Panc1 (cell line): ENCODE measurements around the gene CDKN3. TPM values are rescaled to one million over a fixed set of nuclear protein-coding genes. Genes with fewer than 3 reads are reported as not detected.
A peak's percentile ranks its signal among the peaks of the same experiment; 100 is the strongest.
"Not testable (repeated sequence)": the region's sequence is repeated elsewhere in the genome, so short reads cannot be mapped to it uniquely, and the experiment has no call there.

ENCODE experiments used
- ATAC-seq: fragments of 200-7000 bp; cut with Tn5 transposase; 2 replicates; pipeline ENCODE4 v1.9.1; 2020; ENCODE audit warnings: mild to moderate bottlenecking, moderate library complexity
- BruUV-seq: library from RNA; stranded (reverse); fragments of 400-500 nt; replicated peaks from 2 replicates; lab custom pipeline; 2021; lab: Mats Ljungman, UMichigan
- CTCF ChIA-PET: fragments of 300-600 bp; sonication (Branson Sonifier 250); formaldehyde crosslinking; loops from one replicate; lab custom pipeline; 2022; ENCODE audit warnings: antibody characterized with exemption; lab: Charles Lee
- POLR2A ChIA-PET: fragments of 300-600 bp; sonication (Branson Sonifier 250); formaldehyde crosslinking; loops from one replicate; lab custom pipeline; 2022; ENCODE audit warnings: antibody characterized with exemption; lab: Charles Lee
- DNase-seq: peaks from one replicate; pipeline ENCODE4 v3.0.0-alpha.2; 2010; ENCODE audit warnings: low read depth, low spot score
- H3K27ac ChIP-seq: 2 replicates; pipeline ENCODE4 v1.5.1; 2011; ENCODE audit warnings: mild to moderate bottlenecking, low read length, inconsistent platforms
- H3K27me3 ChIP-seq: fragments of 200-500 bp; sonication (Bioruptor generic); 2 replicates; pipeline ENCODE4 v1.6.0; 2014; ENCODE audit warnings: low read length, inconsistent platforms; ENCODE audit not compliant: control insufficient read depth, insufficient read depth
- H3K36me3 ChIP-seq: fragments of 200-500 bp; sonication (Bioruptor generic); 2 replicates; pipeline ENCODE4 v1.5.1; 2014; ENCODE audit warnings: inconsistent platforms, mild to moderate bottlenecking, low read length, moderate library complexity; ENCODE audit not compliant: control insufficient read depth, insufficient read depth
- H3K4me1 ChIP-seq: 2 replicates; pipeline ENCODE4 v1.5.1; 2011; ENCODE audit warnings: inconsistent platforms, mild to moderate bottlenecking, low read length, moderate library complexity; ENCODE audit not compliant: control insufficient read depth, insufficient read depth
- H3K4me3 ChIP-seq, 2 experiments: 2 replicates each; pipeline ENCODE4 v1.5.1; 2011 to 2012; ENCODE audit warnings: low read depth in 2 of 2, low read length in 2 of 2, mild to moderate bottlenecking in 2 of 2, inconsistent platforms in 1 of 2, moderate library complexity in 1 of 2
- H3K9me3 ChIP-seq: fragments of 200-500 bp; sonication (Bioruptor generic); 2 replicates; pipeline ENCODE4 v1.5.1; 2014; ENCODE audit warnings: low read depth, mild to moderate bottlenecking, inconsistent platforms, low read length, moderate library complexity; ENCODE audit not compliant: control insufficient read depth, insufficient read depth
- CTCF ChIP-seq: fragments of 450-650 bp; IDR thresholded peaks from 2 replicates; pipeline ENCODE4 v1.5.1; 2017; ENCODE audit warnings: mild to moderate bottlenecking
- POLR2AphosphoS5 ChIP-seq: IDR thresholded peaks from 2 replicates; pipeline ENCODE4 v1.6.1; 2012; ENCODE audit warnings: mild to moderate bottlenecking, low read depth, low read length, moderate library complexity
- REST ChIP-seq, 2 experiments: IDR thresholded peaks; 2 replicates each; pipeline ENCODE4 v1.6.1; 2011 to 2012; ENCODE audit warnings: low read depth in 2 of 2, control low read depth in 1 of 2, low read length in 1 of 2, mild to moderate bottlenecking in 1 of 2, moderate library complexity in 1 of 2; ENCODE audit not compliant: insufficient read depth in 1 of 2
- SIN3A ChIP-seq: IDR thresholded peaks from 2 replicates; pipeline ENCODE4 v1.6.1; 2012; ENCODE audit warnings: low read depth, mild to moderate bottlenecking, low read length, moderate library complexity, borderline replicate concordance; ENCODE audit not compliant: insufficient read depth
- TCF7L2 ChIP-seq: IDR thresholded peaks from 2 replicates; pipeline ENCODE4 v1.6.1; 2011; ENCODE audit warnings: mild to moderate bottlenecking, low read depth, low read length, inconsistent platforms
- in situ Hi-C: cut with HindIII; loops from 2 replicates; pipeline ENCODE4 v1.10.0; 2016; ENCODE audit warnings: low sequenced_read_pairs, low pct_unique_long_range_greater_than_20kb
- intact Hi-C: fragments of 100-400 bp; cut with micrococcal nuclease; formaldehyde crosslinking; loops from one replicate; pipeline ENCODE4 v1.10.0; 2022; ENCODE audit not compliant: unreplicated experiment
- total RNA-seq: library from RNA; stranded (reverse); gene quantifications from one replicate; pipeline ENCODE4 v1.2.1, GENCODE V29; 2021; ENCODE audit not compliant: unreplicated experiment

The CDKN3 gene
- total RNA-seq, 1 experiment from 2014 or later: 36.1 TPM

- CTCF ChIA-PET: interaction anchor here (0.6 kb wide), 1 partner anchor 421 kb away, joined by 6 read pairs; no protein-coding TSS in a partner anchor
- no TSS peak for BruUV-seq
Measured at GRCh38 chr14:54440873-54441868, 44.4 kb downstream of the CDKN3 start, which contains the start of gene CNIH1. Gene CNIH1 (minus strand): TSS chr14:54441374. CDS start chr14:54441327, 47 bp downstream.

GRCh38 chr14:54442961-54443360, 46.2 kb downstream of the CDKN3 start:
- CTCF ChIA-PET, intact Hi-C loops, ATAC-seq, H3K4me3 ChIP-seq, POLR2A ChIA-PET, BruUV-seq, H3K27ac ChIP-seq, H3K9me3 ChIP-seq, H3K36me3 ChIP-seq, H3K27me3 ChIP-seq, DNase-seq, in situ Hi-C loops: not testable (repeated sequence)
- H3K4me1 ChIP-seq: peaks cover 12% of the 10 kb centered on the region

More at GRCh38 chr14:54440873-54441868, 44.4 kb downstream of the CDKN3 start, which contains the start of gene CNIH1:
- H3K4me3 ChIP-seq: peak within 1 kb of the TSS; percentile 69 to 76
- H3K27me3 ChIP-seq: no peaks in the 10 kb centered on the region
- TF ChIP-seq TCF7L2 (no peak), POLR2AphosphoS5 (peak; percentile 67), SIN3A (0 out of 2 replicates have a peak, but pooled peaks have one; percentile 33), REST (IDR thresholded peaks at IDR 0.05; ENCODE audit: insufficient read depth in 1 of 2, low read depth in 2 of 2, low read length in 1 of 2) (no peak), CTCF (peak; percentile 95)
- in situ Hi-C loops (no loop called here), intact Hi-C loops (no loop called here)
- H3K4me1 ChIP-seq: peaks cover 15% of the 10 kb centered on the region
- POLR2A ChIA-PET: no interaction called here
- H3K9me3 ChIP-seq: no peaks in the 10 kb centered on the region
- peak within 1 kb of the TSS; percentile 93 for H3K27ac ChIP-seq
- peaks cover 5% of the 10 kb centered on the region; the same call in 1 of the 2 replicates for H3K36me3 ChIP-seq
- ATAC-seq (peak; percentile 100), DNase-seq (peak; percentile 72)
